HK-2 (cell line): ENCODE results near the gene INVS.
"Not testable (repeated sequence)": the region's sequence is repeated elsewhere in the genome, so short reads cannot be mapped to it uniquely, and the experiment has no call there.

Experiments
- DNase-seq: peaks from one replicate; pipeline ENCODE4 v3.0.0-alpha.2; 2018; ENCODE audit not compliant: unreplicated experiment

The INVS gene

DNA sequence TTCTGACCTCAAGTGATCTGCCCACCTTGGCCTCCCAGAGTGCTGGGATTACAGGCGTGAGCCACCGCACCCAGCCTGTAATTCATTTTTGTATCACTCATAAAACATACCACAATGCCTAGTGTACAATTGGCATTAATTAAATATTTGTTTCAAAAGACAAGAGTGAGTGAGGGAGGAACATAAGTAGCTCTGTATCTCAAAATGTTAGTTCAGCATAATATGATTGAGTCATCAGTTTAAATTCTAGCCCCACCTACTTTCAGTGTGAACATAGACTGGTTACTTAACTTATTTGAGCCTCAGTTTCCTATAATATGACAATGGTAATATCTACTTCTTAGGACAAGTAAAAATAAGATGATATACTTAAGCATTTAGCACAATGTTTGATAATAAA lies 26.9 kb downstream of the INVS start:
- DNase-seq, result no peak

GRCh38 chr9:100126423-100126822 lies 27.4 kb downstream of the INVS start:
- no peak for DNase-seq

DNA sequence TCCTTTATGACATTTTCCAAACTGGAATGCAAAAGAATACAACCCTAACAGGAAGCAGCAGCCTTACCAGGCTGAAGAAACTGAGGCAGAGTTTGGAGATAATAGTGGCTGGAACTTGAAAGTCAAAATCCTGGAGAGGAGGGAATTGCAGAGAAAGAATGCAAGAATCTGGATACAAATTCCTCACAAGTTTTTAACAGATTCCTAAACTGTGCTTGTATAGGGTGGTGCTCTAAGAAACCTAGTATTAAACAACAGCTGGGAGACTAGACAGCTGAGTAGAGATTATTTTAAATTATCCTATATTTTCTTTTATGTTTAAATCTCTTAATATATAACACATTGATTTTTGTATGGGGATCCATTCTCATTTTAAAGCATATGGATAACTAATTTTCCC lies 30.7 kb downstream of the INVS start:
- DNase-seq, result no peak

DNA sequence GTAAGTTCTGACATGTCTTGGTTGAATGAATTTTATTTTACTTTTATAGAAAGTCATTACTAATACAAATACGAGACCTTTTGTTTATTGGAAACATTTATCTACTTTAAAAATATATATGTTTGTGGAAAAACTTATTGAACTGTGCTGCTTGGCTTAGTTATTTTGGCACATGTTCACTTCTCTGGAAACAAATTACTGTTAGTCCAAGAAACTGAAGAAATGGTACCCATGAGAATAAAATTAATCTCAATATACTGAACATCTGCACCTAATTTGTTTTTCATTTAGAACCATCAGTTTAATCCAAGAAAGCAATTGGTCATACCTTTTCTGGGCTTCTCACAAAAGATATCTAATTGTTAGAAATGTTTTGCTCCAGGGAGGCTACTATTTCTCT lies 32.2 kb downstream of the INVS start:
- no peak for DNase-seq

- no peak for DNase-seq
These were observed 32.9 kb downstream of the INVS start for GRCh38 chr9:100131875-100132430.

- DNase-seq, result no peak
These were observed 35.7 kb downstream of the INVS start for GRCh38 chr9:100134731-100135130.

DNA sequence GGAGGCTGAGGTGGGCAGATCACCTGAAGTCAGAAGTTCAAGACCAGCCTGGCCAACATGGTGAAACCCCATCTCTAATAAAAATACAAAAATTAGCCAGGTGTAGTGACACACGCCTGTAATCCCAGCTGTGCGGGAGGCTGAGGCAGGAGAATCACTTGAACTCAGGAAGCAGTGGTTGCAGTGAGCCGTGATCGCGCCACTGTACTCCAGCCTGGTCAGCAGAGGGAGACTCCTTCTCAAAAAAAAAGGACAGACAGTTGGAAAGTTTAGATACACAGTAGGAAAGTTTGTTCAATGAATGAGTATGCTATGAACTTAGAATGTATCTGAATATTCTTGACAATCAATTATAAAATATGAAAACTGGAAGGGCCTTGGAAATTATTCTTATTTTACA lies 37.8 kb downstream of the INVS start:
- DNase-seq, result peak; percentile 17

GRCh38 chr9:100140303-100140702 lies 41.3 kb downstream of the INVS start:
- DNase-seq, result not testable (repeated sequence)

- not testable (repeated sequence) for DNase-seq
These were observed 42.8 kb downstream of the INVS start for GRCh38 chr9:100141862-100142261.

- not testable (repeated sequence) for DNase-seq
These were observed 46.3 kb downstream of the INVS start for GRCh38 chr9:100145167-100145934.

- DNase-seq, result not testable (repeated sequence)
These were observed 46.9 kb downstream of the INVS start for GRCh38 chr9:100145976-100146375.

- no peak for DNase-seq
These were observed 51.2 kb downstream of the INVS start for GRCh38 chr9:100150214-100150613.

DNA sequence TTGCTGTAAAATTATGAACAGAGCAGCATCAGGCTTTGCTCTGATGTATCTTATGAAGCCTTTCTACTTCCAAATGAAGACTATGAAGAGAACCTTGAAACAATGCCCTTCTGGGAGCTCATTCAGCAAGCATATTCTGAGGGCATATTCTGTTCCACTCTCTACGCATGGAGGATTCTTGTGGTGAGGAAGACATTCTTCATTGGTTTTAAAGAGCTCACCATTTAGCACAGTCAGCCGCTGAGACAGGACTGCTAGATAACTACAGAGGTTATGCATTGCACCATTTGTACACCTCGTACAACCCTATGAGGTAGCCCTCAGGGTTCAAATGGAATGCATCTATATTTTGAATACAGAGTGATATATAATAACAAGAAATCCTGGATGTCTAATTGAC lies 61.0 kb downstream of the INVS start:
- peak; percentile 18 for DNase-seq

DNA sequence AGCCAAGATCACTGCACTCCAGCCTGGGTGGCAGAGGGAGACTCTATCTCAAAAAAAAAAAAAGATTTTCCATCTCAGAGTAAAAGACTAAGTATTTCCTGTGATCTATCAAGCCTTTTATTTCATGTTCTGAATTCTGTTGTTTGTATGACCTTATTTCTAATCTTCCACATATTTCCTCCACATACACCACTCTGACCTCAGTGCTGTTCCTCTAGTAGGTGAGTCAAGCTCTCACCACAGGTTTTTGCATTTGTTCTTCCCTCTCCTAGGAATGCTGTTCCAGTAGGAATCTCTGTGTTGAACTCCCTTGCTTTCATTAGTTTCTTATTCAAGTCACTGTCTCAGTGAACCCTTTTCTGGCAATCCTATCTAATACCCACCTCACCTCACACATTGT lies 68.1 kb downstream of the INVS start:
- DNase-seq, result no peak

- DNase-seq, result no peak
These were observed 69.0 kb downstream of the INVS start for GRCh38 chr9:100167915-100168654.

GRCh38 chr9:100170085-100170484 lies 71.0 kb downstream of the INVS start:
- DNase-seq, result no peak

- DNase-seq, result no peak
These were observed 71.5 kb downstream of the INVS start for GRCh38 chr9:100170556-100170955.

DNA sequence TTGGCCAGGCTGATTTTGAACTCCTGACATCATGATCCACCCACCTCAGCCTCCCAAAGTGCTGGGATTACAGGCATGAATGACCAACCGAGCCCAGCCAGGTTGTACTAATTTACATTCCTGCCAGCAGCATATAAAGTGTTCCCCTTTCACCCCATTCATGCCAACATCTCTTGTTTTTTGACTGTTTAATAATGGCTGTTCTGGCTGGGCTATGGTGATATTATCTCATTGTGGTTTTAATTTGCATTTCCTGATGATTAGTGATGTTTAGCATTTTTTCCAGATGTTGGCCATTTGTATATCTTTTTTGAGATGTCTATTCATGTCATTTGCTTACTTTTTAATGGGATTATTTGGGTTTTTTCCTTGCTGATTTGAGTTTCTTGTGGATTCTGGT lies 87.3 kb downstream of the INVS start:
- DNase-seq, result no peak

DNA sequence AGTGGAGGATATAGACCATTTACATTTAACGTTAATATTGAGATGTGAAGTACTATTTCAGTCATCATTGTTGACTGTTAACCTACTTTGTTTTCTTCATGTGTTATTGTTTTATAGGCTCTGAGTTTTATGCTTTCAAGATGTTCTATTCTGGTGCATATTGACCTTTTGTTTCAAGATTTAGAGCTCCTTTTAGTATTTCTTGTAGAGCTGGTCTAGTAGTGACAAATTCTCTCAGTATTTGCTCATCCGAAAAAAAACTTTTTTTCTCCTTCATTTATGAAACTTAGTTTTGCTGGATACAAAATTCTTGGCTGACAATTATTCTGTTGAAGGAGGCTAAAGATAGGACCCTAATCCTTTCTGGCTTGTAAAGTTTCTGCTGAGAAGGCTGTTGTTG lies 91.3 kb downstream of the INVS start:
- no peak for DNase-seq

DNA sequence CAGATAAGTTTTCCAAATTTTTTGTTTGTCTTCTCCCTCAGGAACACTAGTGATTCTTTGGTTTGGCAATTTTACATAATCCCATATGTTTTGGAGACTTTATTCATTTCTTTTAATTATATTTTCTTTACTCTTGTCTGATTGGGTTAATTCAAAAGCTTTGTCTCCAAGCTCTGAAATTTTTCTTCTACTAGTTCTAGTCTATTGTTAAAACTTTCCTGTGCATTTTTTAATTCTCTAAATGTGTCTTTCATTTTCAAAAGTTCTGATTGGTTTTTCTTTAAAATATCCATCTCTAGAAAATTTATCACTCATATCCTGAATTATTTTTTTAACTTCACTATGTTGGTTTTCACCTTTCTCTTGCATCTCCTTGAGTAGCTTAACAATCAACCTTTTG lies 92.2 kb downstream of the INVS start:
- no peak for DNase-seq

- no peak for DNase-seq
These were observed 94.0 kb downstream of the INVS start for GRCh38 chr9:100193078-100193477.

- no peak for DNase-seq
These were observed 97.2 kb downstream of the INVS start for GRCh38 chr9:100196215-100196614.

DNA sequence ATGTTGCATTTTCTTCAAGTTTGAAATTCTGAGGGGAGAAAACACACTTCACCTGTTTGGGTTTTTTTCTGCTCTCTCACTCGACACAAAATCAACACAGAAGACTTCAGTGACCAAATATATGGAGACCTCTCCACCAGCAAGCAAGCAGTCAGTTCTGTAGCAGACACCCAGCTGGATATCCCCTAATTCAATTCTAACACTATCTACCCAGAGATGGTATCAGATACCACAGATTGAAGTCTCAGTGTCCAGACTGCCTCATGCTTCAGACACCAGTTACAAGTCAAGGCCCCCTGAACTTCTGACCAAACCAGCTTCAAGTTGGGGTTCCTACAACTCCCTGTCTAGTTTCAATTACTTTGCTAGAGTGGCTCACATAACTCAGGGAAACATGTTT lies 97.8 kb downstream of the INVS start:
- no peak for DNase-seq
